GM18498 (cell line): ENCODE data around the gene NPR2.

ENCODE experiments used
- ATAC-seq: cut with Tn5 transposase; IDR thresholded peaks from one replicate; pipeline ENCODE4 v1.9.1; 2021; ENCODE audit warnings: mild to moderate bottlenecking, moderate library complexity; ENCODE audit not compliant: unreplicated experiment

Gene NPR2

DNA sequence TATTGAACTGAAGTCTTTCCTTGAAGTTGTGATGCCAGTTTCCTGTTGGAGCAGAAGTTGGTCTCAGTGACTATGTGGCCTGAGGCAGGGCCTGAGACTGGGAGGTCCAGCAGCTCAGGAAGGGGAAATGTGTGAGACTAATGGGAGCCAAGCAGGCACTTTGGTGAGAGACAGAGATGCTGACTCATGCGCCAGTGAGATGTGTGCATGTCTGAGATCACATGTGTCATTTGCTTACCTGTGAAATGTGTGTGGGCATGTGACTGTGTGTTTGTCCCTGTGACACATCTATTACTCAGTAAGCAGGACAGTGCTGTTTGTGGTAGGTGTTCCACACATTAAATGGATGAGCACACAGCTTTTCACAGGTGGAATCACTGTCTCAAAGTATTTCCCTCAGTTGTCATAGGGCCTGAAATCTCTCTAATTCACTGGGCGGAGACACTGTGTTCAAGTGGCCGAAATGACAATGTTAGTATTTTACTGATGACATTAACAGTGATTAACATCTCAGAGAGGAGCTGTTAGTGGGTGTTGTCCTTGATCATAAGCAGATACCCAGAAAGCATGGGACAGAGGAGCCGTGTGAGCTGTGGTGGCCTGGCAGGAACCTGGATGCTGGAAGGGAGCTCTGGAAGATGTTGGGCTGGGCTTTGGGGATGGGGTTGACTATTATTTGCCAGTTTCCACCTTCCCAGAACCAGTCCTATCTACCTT, 7.4 kb downstream of the NPR2 start:
- ATAC-seq: no peak

DNA sequence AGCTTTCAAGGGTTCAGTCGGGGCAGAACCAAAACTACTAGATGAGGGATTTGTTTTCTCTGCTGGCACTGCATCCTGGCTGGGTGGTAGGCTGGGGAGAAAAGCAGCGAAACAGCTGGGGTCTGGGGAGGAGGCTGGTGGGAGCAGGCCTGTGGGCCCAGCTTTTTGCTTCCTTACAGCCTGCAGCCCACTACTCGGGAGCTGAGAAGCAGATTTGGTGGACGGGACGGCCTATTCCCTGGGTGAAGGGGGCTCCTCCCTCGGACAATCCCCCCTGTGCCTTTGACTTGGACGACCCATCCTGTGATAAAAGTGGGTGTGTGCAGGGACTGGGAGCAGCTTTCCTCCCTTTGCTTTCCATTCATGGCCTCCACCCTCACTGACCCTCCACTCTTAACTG, 9.1 kb downstream of the NPR2 start:
- no peak for ATAC-seq

DNA sequence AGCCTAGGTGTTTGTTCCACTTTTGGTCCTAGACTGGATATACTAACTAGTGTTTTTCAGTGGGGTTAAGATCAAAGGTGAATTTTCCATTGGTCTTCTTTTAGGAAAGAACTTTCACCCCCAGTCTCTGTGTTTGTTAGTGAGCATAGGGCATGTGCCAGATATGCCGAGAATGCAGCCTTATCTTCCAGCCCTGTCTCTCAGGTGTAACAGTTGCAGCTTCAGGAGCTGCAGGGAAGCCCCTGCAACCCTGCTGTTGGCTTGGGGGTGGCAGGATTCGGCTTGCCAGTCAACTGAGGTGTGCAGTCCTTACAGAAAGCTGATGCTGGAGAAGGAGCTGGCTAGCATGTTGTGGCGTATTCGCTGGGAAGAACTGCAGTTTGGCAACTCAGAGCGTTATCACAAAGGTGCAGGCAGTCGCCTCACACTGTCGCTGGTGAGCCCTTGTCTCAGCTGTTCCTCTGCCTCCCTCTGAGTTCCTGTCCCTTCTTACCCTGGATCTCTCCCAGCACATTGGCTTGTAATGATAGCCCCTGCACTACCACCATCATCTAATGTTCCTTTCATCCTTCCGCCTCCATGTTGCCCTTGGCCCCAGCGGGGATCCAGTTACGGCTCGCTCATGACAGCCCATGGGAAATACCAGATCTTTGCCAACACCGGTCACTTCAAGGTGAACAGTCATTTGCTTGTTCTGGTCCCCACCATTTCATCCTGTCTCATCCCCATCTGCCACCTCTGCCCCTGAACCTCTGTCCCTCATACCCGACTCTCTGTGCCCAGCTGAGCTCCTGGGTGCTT, 10.1 kb downstream of the NPR2 start:
- ATAC-seq: no peak

DNA sequence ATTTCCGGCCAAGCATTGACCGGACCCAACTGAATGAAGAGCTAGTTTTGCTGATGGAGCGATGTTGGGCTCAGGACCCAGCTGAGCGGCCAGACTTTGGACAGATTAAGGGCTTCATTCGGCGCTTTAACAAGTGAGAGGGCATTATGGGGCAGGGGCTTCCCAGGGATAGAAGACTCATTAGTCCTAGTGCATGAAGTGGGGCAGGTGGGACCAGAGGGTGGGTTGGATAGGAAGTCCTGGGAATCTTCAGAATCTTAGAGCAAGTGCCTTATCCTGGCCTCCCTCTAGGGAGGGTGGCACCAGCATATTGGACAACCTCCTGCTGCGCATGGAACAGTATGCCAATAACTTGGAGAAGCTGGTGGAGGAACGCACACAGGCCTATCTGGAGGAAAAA, 14.7 kb downstream of the NPR2 start:
- ATAC-seq: no peak

GRCh38 chr9:35808433-35808832, 17.0 kb downstream of the NPR2 start:
- no peak for ATAC-seq

- ATAC-seq: no peak
Observed at GRCh38 chr9:35810122-35810521, 18.7 kb downstream of the NPR2 start.

GRCh38 chr9:35811381-35812024, 20.1 kb downstream of the NPR2 start:
- no peak for ATAC-seq

DNA sequence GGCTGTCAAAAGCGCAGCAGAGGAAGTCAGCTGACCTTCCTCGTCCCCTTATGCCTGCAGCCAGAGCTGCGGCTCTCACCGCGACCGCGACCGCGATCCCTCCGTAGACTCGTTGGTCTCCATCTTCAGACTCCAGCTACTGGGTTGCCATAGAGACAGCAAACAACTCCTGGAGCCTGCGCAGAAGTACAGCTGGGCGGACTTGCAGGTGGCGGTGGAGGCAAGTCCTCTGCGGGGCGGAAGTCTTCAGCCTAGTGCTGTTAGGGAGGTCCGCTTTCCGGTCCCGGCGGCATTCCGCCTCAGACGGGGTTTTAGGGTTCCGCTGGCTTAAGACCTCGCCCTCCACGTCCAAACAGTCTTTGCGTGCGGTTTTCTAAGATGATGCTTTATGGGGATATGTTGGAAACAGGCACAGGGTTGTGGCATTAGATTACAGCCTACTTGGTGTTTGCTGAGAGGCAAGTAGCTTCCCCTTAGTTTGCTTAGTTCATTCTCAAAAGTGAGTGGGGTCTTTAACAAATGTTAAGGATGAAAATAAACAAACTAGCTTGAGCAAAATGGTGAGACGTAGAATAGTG, 20.7 kb downstream of the NPR2 start, which contains the start of gene SPAG8:
SPAG8 (minus strand) TSS at position 238 of the 578 bp plus-strand sequence; CDS start at position 123, 115 bp downstream.
- ATAC-seq: peak; percentile 68

GRCh38 chr9:35813434-35814105, 22.2 kb downstream of the NPR2 start:
- ATAC-seq: no peak

DNA sequence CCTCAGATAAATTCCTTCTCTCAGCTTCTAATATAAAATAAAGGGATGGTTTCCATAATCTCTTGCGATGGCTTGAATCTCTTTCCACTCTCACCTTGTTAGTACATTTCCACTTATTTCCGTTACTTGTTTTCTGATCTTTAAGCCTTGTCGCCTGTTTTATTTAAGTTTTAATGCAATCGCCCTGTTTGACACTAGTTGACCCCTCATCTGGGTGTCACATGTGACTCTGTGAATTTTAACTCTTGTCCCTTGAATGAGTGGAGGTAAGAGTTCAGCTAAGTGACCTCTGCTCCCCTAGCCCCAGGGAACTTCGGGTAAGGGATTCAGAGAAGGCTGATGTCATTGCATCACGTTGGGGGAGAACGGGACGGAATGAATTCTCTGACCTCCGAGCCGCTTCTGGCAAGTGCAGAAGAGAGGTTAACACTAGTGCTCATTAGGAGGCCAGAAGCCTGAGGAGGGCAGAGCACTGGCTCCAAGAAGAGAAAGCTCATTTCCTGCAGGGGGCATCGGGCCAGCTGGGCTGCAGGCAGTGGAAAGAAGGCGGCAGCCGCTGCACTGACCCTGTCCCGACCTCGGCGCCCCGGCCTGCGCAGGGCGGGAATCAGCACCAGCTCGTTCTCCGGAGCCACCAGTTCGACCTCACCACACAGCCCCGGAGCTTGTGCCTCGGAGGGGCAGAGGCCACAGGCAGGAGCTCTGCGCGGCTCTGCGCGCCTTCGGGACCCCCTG, 22.9 kb downstream of the NPR2 start:
- ATAC-seq: peak; percentile 28

- peak; percentile 74 for ATAC-seq
Observed at GRCh38 chr9:35814841-35815543, 23.6 kb downstream of the NPR2 start, which contains the start of gene HINT2. HINT2 (minus strand) TSS chr9:35815042; CDS start chr9:35814979, 63 bp downstream.

GRCh38 chr9:35816708-35817107, 25.3 kb downstream of the NPR2 start:
- no peak for ATAC-seq

GRCh38 chr9:35818341-35818740, 26.9 kb downstream of the NPR2 start:
- no peak for ATAC-seq

DNA sequence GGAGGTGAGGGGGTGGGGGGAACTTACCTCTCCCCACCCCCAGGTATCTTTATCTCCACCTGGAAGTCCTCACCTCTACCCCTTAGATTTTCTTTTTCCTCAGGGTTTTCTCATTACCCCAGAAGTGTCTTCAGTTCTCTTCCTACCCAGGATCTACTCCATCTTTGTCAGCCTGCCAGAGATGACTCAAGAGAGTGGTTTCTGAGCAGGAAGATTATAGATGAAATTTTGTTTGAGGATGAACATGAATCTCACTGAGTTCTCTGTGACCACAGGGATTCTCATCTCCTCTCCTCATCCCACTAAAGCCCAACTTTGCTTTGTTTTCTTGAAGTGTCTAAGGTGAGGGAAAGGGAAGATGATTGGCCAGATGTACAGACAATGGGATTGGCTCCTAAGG, 28.7 kb downstream of the NPR2 start:
- no peak for ATAC-seq

DNA sequence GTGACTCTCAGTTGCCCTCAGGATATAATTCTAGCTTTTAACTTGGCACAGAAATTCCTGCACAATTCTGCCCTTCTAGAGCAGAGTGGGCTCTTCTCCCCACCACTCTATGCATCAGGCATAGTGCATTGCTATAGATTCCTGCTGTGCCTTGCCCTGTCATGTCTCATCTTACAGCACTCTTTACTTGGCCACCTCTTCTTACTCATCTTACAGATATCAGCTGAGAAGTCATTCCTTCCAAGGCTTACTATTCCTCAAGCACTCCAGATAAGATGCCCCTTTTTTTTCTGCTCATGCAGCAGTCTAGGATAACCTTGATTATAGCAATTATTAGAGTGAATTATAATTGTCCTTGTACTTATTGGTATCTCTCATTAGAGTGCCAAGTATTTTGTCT, 31.5 kb downstream of the NPR2 start:
- ATAC-seq: no peak

- ATAC-seq: peak; percentile 57
Observed at GRCh38 chr9:35826071-35826701, 34.8 kb downstream of the NPR2 start.

- ATAC-seq: no peak
Observed at GRCh38 chr9:35827486-35827885, 36.1 kb downstream of the NPR2 start.

GRCh38 chr9:35828716-35829083, 37.3 kb downstream of the NPR2 start, which contains the start of gene FAM221B:
FAM221B (minus strand) TSS chr9:35828732; CDS start chr9:35826161, 2,571 bp downstream.
- peak; percentile 3 for ATAC-seq
